SIG-M5 treated with dmso at 0.1 percent for 504 hours (cell line): ENCODE data around the gene NTNG1.

Experiments used
- DNase-seq: peaks from one replicate; lab custom pipeline; 2025; ENCODE audit not compliant: unreplicated experiment; lab: John Stamatoyannopoulos, UW

NTNG1 gene

DNA sequence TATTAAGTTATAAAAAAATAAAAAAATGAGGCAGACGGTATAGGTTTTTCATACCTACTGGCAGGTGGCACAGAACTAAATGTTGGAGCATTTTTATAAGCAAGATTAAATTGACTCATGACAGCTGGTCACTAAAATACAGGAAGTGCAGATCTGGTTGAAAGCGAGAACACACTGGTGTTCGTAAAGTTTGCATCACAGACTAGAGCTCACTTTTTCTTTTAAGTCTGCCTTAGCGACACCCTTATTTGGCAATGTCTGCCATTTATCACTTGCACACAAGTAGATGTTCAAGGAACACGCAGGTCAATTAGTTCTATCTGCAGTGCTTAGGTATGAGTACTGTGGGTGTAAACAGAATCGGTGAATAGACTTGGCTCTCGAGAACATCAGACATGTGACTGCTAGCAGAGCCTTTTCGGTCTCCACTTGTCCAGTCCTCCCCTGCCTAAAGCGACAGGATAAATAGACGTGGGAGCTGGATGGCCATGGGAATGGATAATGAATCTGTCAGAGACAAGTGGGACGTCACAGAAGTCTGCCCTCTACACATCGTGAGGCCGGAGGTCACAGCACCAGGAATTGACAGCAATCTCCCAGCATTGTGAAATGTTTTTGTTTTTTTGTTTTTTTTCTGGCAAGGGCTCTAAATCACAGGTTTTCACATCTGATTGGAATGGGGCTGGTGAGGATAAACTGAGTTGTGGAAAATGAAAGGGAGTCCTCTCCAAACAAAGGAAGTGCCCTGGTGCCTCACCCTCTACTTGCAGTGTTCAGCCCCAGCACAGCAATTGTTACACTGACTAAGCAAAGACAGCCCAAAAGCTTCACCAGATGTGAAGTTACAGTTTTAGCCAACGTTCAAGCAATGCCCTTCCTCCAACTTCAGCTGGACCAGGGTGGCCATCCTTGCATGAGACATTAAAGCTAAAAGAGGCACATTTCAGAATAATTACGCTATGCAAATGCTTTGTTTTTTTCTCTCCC lies 248.9 kb downstream of the NTNG1 start:
- no peak for DNase-seq

DNA sequence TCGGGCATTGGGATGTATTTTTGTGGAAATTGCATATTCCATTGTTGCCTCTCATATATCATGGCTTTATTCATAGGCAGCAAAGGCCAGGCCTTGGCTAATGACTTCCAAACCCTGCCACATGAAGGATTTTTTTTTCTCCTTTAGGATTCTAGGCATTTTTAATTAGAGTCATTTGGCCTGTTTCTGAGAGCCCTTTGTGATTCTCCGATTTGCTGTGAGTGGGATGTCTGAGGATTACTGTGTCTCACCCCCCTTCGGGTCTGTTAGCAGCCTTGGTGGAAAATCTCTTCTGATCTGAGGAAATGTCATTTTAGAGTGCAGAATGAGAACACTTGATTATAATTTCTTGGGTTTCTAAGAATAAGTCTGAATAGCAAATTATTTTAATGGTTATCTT lies 253.5 kb downstream of the NTNG1 start:
- no peak for DNase-seq

DNA sequence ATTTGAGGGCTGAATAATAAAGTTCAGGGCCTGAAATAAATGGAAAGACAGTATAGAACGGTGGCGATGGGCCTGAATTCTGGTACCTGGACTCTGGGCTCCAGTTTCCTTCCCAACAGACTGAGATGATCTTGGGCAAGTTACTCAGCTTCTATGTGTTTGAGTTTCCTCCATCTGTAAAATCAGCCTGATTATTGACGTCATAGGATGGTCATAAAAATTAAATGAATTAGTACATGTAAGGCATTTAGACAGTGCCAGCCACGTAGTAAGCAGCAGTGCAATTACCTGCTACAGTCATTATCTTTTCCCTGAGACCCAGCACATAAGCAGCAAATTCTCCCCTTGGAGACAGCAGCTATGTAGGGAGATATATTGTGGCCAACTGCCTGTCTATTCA lies 260.9 kb downstream of the NTNG1 start:
- no peak for DNase-seq

DNA sequence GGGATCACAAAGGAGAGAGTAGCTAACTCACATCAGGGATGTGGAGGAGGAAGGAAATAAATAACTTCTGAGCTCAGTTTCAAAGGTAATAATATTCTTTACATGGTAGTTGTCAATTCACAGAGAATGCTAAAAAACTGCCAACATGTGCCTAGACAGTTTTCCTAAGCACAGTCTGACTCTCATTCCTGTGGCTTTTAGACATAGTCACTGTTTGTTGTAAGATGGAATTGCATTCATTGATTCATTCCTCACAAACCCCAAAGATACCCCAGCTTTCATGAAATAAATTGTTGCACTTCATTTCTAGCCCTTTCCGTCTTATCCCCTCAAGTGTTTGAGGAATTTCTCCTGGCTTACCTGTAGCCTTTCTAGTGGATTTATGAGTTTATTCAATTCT lies 263.9 kb downstream of the NTNG1 start:
- DNase-seq, result no peak

DNA sequence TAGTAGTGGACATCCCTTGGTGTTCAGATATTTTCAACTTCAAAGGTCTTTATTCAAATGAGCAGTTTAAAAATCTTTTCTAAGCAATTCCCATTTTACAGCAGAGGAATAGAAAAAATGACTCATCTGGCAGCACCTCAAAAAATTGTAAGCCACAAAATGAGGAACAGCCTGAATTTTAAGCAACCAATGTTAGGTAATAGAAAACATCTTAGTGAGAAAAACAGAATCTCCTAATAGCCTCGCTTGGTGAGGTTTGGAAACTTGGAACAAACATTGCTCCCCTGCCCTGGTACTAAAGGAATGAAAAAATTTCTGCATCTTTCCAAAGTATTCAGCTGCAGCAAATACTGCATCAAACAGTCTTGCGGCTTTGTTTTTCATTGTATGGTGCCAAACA lies 264.4 kb downstream of the NTNG1 start:
- DNase-seq, result peak; percentile 65

DNA sequence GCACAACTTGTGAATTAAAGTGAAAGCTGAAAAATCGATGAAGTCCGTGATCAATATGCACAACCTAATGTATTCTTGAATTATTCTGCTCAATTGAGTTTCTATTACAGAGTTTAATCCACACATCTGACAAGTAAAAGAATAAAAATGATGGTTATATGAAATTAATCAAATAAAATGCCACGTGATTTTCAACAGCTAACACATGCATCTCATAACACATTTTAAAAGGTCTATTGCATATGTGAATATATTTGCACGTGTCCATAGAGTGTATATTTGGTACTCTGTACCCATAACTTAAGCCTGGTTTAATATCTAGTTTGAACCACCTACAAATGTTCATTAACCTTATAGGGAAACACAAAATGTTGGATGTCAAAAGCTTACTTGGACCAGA lies 266.2 kb downstream of the NTNG1 start:
- DNase-seq, result no peak

DNA sequence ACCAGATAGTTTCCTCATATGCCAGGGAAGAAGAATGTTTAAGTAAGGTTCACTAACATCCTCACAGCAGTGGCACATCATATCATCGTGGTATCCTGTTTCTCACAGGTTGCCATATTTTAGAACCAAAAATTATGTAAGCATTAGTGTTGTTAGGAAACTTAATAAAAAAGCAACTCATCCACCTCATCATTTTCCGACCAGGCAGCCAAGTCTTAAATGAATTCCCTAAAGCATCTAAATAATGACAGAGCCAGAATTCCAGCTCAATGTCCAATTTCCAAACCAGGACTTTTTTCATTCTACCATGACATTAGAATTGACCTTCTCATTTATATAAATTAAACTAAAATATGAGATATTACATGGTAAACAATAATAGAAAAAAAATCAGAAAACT lies 272.7 kb downstream of the NTNG1 start:
- no peak for DNase-seq

DNA sequence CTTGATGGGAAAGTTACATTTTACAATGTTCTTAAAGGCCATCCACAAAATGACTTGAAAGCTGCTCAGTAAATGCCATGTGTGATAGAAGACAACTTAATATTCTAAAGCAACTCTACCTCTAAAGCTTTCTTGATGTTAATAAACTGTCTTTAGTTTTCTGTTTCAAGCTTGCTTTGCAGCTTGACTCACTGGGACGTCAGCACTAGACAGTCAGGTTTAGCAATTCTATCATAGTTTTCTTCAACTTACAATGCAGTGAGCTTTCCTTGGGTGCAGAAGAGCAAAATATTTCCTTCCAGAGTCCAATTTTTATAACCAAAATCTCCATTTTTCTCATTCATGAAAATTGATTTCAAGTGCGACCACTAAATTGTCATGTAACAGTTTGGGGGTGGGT lies 273.1 kb downstream of the NTNG1 start:
- no peak for DNase-seq

DNA sequence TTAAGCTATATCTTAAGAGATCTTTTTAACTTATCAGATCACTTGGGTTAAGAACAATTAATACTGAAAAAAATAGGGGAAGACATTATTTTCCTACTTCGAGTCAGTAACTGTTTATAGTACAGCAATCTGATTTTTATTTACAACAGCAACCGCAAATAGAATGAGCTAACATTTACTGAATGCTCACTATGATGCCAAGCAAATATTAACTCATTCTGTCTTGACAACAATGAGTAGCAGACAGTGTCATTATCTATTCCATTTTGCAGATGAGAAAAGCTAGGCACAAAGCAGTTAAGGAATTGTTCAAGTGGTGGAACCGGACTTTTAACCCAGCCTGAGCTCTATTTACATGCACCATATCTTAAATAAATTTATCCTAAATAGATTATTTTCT lies 273.7 kb downstream of the NTNG1 start:
- DNase-seq, result no peak

DNA sequence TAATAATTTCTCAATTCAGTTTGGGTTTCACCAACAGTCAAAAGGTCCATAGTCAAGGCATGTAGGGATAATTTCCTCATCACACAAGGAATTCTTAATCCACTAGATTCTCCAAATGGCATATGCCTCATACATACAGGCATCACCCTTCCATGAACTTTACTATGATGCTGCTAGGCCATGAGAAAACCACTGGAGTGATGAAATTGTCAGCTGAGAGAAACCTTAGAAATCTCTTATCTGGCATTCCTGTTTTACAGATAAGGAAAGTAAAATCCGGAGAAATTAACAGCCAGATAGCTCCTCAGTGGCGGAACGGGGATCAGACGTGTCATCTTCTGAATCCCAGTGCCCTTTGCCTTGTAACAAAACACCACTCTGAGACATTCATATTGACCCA lies 274.4 kb downstream of the NTNG1 start:
- DNase-seq, result no peak

DNA sequence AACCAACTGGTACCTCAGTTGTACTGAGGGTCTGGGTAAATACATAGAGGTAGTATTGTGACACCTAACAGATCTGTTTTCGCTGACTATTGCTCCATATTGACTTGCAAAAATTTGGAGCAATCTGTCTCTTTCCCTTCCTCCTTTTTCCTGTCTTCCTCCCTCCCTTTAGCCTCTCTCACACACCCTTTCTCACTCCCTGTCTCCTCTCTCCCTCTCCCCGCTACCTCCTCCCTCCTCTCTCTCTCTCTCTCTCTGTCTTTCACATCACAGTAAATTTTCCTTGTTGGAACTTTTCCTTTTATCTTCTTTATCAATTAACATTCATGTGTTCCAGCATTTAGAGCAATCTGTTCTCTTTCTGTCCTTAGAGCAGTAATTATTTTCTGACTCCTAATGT lies 278.2 kb downstream of the NTNG1 start:
- DNase-seq, result peak; percentile 15

DNA sequence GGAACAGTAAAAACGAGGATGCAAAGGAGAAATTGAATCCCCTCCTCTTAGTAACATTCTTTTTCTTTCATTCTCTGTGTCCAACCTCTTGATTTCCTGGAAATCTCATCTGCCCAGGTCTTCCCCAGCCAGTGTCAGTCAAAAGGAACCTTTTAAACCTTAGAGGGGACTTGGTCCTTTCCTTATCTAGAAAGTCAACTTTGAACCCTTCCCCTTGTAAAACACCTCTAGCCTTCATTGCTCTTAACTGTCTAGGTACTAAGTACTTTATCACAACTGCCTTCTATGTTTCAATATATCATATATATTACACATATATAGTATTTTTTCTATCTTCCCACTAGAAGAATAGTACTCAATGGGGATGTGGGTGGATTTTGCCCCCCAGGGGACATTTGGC lies 282.1 kb downstream of the NTNG1 start:
- DNase-seq, result no peak

DNA sequence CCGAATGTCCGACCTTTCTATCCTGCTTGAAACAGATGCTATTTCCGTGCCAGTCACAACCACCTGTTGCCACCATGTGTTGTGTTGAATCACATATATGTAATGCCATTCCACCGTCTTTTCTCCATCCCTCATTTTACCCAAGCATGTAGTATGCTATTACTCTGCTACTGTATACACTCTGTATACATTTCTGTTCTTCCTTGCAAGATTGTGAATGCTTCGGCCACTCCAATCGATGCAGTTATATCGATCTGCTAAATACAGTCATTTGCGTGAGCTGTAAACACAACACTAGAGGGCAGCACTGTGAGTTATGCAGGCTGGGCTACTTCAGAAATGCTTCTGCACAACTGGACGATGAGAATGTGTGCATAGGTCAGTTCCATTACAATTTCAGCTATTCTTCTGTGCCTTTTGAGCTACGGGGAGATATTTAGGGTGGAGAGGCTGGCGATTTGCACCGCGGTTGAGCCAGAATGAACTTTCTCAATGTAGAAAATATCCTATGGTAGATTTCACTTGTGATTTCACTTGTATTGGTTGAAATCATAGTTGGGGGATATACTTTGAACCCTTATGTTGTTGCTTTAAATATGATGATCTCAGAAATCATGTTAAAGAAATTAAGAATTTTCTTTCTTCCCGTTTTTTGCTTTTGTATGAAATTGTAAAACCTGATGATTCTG lies 289.8 kb downstream of the NTNG1 start:
- peak; percentile 45 for DNase-seq

DNA sequence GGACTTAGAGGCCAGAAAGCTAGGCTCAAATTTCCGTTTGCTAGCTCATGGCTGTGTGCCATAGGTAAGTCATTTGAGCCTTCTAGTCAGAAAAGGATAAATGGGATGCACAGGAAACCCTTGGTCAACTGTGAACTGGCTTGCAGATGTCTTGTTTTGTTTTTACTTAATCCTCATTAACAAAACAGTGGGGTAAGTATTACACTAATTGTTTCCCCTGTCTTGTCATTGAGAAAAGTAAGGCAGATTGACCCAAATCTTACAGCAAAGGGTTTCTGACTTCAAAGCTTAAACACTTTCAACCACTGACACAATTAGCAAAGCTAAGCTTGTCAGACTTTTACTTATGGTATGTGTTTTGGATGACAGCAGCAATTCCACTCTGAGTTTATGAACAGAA lies 291.3 kb downstream of the NTNG1 start:
- DNase-seq, result no peak

DNA sequence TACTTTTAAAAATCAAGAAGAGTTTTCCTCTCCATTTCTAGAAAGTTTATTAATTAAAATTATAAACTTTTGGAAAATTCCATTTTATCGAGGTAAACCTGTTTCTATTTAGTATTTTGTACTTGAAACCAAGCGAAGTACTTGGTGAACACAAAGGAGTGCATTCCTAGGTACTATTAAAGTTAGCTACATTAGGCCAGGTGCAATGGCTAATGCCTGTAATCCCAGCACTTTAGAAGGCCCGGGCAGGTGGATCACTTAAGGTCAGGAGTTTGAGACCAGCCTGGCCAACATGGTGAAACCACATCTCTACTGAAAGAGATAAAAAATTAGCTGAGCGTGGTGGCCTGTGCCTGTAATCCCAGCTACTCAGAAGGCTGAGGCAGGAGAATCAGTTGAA lies 292.2 kb downstream of the NTNG1 start:
- no peak for DNase-seq

DNA sequence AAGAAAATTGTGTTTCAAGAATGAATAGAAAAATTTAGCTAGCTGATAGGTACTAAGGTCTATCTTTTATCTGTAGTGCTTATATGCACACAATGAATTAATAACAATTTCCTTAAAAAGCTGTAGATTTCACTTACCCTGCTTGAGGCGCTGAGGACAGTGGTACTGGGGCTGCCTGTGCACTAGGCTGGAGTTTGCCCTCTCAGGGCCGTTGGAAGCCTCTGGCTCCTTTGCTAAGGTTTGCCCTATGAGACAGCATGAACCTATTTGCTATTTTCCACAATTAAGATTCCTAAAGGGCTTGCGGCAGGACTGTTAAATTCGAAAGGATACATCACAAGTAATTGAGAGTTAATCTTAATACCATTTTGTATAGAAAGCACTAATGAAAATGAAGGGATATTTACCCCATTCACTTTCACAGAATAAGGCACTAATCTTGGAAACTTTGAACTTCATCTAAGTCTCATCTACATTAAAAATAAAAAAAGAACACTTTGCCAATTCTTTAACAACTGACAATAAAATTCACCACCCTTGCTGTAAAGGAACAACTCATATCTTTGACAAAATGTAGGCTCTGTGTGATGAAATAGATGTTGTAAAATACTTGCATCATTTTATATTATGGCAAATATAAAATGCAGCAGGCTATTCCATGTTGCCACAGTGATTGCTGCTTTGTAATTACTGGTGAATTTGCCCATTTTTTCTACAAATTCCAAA lies 293.0 kb downstream of the NTNG1 start:
- no peak for DNase-seq

DNA sequence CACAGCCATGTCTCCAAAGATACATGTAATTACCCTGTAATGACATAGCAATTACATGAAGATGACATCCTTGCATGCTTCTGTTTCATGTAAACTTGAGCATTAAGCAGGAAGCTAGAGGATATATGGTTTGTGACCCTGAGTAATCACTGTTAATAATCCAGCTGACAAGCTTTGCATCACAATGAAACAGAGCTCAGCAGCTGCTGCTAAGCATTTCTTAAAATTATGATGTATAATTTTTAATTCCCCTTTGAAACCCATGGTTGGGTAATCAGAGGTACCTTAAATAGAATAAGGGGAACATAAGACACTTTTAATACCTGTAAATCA lies 293.5 kb downstream of the NTNG1 start:
- DNase-seq, result no peak

DNA sequence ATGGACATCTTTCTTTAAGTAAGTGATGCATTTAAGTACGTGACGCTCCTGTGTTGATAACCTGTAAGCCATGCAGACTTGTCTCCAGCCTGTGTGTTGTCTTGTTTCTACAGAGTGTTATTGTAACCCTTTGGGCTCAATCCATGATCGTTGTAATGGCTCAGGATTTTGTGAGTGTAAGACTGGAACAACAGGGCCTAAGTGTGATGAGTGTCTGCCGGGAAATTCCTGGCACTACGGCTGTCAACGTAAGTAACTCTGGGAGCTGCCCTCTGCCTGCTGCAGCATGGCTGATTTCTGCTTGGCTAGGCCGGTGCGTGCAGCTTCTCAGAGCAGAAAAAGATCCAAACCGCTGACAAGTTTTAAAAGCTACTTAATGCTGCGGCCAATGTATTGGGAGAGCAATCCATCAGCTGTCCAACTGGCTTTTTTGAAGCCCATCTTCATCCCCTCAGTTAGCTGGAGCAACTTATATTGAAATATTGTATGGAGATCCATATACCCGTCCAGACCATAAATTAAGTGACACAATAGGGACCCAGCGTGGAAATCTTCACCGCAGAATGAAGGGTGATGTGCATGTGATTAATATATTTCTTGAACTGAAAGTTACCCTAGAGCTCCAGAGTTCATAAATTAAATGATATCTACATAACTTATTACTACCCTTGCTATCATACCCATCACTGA lies 295.9 kb downstream of the NTNG1 start:
- DNase-seq, result no peak

DNA sequence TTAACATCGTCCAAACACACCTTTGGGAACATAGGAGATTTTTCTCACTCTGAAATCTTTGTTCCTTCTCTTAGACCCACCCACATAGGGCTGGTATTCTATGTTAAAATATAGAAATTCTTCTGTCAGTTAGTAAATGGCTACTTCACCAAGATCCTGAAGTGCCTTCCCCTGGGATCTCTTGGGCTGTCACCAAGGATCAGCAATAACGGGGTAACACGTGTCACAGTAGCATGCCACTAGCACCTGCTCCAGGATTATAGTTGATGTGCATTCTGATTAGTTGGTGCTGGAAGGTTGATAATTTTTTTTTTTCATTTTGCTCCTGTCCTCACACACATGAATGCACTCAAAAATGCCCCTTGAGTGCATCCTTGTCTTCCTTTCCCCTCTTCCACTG lies 298.7 kb downstream of the NTNG1 start:
- no peak for DNase-seq

DNA sequence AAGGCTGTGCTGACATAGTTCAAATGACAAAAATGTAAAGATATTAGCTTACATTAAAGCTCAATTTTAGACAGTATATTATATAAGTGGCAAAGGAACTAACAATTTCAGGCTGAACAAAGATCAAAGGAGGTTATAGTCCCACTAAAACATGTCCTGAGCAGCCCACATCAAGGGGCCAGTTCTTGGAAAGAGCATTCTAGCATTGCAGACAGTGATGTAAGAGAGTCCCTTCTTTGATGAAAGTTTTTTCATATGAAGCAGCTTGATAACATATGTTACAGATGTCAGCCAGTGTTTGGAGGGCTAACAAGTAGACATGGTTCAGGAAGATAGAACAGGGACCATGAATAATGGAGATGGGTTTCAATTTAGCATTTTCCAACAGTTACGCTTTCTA lies 301.7 kb downstream of the NTNG1 start:
- DNase-seq, result no peak

DNA sequence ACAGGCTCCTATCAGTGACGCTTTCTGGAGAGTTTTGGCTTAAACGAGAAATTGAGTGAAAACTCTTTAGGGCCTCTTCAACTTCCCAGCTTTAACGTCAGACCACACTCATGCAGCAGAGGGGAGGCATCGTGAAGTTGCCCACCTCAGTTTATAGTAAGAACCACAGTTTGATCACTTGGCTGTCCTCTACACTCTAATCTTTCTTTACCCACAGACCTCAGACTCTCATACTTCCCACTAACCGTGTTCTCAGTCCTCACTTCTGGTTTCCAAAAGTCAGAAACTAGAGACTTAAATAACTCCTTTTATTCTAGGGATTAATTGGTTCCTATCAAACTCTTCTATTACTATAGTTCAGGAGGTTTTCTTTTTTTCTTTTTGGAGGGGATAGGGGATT lies 302.2 kb downstream of the NTNG1 start:
- DNase-seq, result no peak
